GM18511 (cell line): ENCODE measurements around the gene STAG1.
"Not testable (repeated sequence)": the region's sequence is repeated elsewhere in the genome, so short reads cannot be mapped to it uniquely, and the experiment has no call there.

Experiments
- ATAC-seq: cut with Tn5 transposase; IDR thresholded peaks from one replicate; pipeline ENCODE4 v1.9.1; 2021; ENCODE audit warnings: mild to moderate bottlenecking, moderate library complexity; ENCODE audit not compliant: unreplicated experiment

The STAG1 gene

DNA sequence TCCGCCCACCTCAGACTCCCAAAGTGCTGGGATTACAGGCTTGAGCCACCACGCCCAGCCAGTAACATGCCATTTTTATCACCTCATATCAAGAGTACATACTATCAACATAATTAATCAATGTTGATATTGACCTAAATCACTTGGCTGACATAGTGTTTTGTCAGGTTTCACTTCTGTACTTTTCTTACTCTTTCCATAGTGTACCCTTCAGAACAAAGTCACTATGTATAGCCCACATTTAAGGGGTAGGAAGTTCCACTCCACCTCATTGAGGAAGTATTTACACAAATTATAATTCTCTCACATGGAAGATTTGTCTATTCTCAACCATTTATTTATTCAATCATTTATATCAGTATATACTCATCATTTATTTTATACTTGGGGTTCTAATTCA lies 145.2 kb downstream of the STAG1 start:
- no peak for ATAC-seq

DNA sequence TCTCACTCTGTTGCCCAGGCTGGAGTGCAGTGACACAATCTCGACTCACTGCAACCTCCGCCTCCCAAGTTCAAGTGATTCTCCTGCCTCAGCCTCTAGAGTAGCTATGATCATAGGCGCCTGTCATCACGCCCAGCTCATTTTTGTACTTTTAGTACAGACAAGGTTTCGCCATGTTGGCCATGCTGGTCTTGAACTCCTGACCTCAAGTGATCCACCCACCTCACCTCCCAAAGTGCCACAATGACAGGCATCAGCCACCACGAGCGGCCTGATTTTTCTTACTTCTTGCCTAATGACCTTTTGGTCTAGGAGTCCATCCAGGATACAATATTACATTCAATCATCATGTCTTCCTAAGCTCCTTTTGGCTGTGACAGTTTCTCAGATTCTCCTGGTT lies 146.0 kb downstream of the STAG1 start:
- not testable (repeated sequence) for ATAC-seq

DNA sequence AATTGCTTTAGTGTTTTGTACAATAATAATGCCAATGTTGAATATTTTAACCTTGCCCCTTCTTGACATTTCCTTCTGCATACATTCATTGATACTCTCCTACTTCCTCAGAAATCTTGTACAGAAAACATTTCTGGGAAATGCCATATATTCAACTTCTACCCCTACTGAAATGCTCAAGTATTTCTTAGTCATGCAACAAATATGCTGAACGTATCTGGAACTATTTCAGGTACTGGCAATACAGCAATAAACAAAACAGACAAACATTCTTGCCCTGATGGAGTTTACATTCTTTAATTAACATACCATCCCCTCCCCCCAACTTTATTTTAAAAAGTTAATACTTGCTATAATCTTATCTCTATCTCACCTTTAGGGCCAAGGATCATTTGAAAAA lies 147.2 kb downstream of the STAG1 start:
- no peak for ATAC-seq

DNA sequence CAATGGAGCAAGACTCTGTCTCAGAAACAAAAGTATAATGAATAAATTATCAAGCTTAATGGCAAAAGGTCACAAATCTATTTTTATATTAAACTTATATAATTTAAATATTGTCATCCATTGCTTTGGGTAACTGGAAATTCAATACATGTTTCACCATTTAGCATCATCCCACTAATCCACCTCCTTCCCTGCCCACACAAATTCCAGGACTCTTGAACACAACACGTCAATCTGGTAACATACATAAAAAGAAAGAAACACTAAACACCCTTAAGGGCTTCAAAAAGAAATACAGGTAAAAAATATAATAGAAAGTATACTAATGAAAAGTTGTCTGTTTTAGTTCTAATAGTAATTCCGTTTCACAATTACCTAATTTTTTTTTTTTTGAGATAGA lies 149.4 kb downstream of the STAG1 start:
- no peak for ATAC-seq

DNA sequence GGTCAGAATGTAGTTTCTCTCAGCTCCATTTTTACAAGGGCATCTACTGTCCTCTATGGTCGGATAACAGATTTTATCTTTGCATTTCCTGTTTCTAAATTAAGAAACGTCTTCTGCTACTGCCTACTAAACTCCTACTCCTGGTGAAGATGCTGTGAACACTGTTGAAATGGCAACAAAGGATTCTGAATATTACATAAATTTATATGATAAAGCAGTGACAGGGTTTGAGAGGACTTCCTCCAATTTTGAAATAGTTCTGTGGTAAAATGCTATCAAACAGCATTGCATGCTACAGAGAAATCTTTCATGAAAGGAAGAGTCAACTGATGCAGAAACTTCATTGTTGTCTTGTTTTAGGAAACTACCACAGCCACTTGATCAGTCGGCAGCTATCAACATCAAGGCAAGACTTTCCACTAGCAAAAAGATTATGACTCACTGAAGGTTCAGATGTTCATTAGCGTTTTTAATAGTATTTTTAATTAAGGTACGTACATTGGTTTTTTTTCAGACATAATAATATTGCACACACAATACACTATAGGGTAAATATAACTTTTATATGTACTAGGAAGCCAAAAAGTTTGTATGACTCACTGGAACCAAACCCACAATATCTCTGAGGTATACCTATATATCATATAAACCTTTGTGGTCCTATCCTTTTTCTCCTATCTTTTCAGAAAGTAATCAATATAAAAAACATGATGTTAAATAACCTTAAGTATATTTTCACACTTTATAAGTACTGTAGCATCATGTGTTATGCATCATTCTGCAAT lies 156.1 kb downstream of the STAG1 start:
- ATAC-seq = no peak

DNA sequence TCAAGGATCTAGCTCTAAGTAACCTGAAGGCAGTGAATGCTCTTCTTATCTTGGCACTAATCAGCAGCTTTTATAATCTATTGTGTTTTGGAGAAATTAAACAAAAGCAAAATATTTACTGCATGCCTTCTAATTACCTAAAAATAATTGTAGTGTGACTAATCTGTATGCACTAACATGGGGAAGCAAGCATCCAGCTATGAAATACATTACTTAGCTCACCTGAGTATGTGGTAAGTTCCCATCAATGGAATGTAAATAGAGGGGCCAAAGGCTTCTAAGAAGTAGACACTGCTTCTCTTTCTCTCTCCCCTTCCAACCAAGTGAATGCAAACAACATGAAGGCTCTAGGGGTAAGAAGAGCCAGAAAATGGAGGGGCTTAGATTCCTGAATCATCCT lies 165.6 kb downstream of the STAG1 start:
- ATAC-seq = no peak

DNA sequence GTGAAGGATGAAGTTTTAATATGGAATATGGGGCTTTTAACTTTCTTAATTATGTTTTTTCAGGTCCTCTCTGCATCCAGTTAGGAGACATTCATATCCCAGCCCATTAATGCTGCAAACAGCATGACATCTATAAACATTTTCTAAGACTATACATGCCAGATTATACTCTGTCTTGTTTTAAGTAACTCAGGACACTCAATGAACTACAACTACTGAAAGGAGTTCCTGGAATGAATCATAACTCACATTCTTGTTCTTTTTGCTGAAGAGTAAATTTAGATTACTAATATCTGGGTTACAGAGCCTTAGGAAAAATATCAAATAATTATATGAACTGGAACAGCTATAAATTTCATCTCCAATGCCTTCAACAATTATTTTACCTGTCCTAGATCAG lies 167.4 kb downstream of the STAG1 start:
- no peak for ATAC-seq

DNA sequence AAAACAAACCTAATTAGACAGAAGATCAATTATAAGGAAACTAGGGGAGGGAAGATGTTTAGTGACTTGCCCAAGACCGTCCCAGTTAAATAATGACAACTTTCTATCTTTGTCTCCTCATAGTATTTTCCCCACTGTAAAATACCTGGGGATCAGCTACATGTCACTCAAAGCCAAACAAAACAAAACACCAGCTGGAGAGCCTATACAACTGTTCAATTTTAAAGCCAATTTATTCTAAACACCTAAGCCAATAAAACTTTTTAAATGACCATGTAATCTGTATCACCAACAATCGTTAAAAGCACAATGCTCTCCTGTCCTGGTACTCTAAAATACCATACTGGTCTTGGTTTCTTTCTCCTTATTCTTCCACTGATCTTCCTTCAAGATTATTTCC lies 168.4 kb downstream of the STAG1 start:
- ATAC-seq = no peak

DNA sequence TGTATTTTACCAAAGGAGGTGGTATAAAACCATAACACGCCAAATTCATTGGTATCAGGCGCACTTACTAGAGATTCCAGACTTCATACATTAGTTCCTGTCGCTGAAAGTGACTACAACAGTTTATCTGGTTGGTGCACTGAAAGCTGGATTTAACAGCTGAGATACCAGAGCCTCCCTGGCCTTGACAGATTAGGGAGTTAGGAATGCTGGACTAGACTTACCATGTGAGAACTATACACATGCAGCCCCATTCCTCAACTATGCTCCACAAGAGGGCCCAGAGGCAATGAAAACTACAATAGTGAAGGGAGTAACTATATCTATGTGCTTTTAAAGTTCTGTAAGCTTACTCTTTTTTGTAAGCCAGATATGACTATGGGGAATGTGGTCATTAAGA lies 174.4 kb downstream of the STAG1 start:
- no peak for ATAC-seq

DNA sequence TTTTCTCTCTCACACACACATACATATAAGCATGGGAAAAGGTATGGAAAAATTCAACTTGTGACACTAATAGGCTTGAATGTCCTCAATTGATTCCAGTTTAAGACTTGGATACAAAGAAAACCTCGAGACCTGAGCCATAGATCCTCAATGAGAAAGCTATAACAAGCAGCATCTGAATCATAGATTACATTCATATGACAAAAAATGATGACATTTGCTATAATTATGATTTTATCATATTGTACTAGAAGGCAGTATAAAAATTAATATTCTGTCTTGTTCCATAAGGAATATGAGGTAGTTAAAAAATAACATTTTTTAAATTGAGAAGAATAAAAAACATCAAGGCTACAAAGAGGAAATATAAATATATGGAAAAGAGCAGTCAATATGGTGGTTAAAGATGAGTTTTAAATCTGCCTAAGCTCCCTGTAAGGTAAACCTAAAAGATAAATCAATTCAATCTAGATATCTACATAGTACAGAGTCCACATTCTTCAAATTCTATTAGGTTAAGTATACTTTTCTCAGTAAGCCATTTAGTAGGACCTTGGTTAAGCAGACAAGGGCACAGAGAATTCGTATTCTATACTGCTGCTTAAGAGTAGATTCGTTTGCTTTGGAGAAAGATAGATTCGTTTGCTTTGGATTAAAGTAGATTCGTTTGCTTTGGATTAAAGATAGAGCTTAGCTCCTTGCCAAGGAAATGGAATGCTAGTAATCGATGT lies 175.7 kb downstream of the STAG1 start:
- no peak for ATAC-seq

DNA sequence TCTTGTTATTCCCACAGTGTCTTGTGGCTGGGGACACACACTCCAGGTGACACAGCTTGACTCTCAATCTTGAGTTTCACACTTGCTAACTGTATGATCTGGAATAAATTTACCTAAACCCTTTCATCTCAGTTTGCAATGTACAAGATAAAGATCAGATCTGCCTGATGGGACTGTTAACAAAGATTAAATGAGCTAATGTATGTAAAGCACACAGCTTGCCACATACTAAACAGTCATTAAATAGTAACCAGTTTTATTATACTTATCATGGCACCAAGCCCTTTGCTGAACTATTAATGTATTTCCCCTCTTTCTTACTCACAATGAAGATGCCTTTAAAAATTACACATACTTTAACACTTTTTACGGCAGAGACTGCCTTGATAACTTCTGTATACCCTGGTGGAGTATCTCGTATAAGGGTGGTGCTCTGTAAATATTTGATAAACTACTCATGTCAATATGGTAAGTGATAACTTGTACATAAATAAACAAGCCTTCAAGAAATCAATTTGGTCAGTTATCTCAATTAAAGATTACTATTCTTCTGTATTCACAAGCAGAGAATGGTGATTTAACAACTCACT lies 184.5 kb downstream of the STAG1 start:
- no peak for ATAC-seq

DNA sequence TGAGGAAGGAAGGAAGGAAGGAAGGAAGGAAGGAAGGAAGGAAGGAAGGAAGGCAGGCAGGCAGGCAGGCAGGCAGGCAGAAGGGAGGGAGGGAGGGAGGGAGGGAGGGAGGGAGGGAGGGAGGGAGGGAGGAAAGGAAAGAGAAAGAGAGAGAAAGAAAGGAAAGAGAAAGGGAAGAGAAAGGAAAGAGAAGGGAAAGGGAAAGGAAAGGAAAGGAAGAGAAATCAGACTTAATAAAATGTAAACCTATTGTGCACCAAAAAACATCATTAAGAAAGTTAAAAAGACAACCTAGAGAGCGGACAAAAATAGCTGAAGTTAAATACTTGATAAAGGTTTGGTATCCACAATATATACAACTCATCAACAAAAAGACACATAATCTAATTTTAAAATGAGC lies 187.2 kb downstream of the STAG1 start:
- ATAC-seq = not testable (repeated sequence)

DNA sequence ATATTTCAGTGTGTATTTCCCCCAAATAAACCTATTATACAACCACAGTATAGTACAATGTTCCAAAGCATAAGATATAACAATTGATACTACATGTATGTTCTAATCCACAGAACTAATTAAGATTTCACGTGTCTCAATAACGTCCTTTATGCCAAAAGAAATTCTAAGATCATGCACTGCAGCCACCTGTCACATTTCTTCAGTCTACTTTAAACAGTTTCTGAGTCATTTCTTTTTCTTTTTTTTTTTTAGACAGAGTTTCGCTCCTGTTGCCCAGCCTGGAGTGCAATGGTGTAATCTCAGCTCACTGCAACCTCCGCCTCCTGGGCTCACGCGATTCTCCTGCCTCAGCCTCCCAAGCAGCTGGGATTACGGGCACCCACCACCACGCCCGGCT lies 190.2 kb downstream of the STAG1 start:
- ATAC-seq = no peak

DNA sequence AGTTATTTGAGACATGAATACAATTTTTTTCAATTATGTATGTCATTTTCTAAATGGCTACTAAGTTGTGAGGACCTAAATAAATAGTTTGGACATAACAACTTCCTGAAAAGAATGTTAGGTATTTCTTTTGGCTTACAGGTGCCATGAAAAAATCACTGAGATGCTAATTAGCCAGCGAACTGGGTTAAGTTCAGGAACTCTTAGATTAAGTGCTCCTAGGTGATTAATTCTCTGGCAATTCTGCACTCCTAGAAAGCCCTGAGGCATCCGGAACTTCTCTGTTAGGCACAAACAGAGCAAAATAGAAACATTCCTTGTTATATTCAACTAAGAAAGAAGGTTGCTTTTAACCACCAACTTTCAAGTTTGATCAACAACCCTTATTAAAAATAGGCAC lies 192.3 kb downstream of the STAG1 start:
- ATAC-seq = no peak

DNA sequence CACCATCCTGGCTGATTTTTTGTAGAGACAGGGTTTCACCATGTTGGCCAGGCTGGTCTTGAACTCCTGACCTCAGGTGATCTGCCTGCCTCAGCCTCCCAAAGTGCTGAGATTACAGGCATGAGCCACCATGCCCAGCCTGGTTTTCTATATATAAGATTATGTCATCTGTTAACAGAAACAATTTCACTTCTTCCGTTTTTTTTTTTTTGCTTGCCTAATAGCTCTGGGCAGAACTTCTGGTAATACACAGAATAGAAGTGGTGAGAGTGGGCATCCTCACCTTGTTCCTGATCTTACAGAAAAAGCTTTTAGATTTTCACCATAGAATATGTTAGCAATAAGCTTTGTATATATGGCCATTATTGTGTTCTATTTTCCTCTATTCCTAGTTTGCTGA lies 202.7 kb downstream of the STAG1 start:
- not testable (repeated sequence) for ATAC-seq

DNA sequence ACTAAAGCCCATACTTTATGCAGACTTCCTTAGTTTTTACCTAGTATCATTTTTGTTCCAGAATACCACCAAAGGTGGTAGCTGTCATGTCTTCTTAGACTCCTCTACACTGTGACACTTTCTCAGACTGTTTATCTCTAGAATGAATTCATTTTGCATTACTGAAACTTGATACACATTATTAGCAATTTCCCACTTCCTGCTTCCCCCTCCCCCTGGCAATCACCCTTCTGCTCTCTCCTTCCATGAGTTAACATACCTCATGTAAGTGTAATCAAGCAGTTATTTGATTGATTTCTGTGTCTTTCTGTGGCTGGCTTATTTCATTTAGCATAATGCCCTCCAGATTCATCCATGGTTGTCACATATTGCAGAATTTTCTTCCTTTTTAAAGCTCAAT lies 204.9 kb downstream of the STAG1 start:
- ATAC-seq = peak; percentile 58

DNA sequence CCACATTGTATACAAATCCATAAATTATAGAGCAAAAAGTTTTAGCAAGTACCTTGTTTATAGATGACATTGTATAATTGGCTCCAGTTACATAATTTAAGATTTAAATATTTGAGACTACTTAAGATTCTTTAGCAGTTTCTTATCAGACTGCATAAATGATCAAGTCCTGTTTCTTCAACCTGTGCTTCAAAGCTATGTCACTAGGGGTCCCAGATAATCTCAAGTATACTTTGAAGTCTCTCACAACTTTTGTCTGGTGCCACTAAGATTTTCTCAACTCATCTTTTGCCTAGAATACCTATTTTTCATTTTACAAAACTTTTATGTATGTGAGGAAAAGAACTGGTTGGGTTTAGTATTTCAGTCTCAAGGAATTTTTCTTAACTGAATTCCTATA lies 205.5 kb downstream of the STAG1 start:
- no peak for ATAC-seq

DNA sequence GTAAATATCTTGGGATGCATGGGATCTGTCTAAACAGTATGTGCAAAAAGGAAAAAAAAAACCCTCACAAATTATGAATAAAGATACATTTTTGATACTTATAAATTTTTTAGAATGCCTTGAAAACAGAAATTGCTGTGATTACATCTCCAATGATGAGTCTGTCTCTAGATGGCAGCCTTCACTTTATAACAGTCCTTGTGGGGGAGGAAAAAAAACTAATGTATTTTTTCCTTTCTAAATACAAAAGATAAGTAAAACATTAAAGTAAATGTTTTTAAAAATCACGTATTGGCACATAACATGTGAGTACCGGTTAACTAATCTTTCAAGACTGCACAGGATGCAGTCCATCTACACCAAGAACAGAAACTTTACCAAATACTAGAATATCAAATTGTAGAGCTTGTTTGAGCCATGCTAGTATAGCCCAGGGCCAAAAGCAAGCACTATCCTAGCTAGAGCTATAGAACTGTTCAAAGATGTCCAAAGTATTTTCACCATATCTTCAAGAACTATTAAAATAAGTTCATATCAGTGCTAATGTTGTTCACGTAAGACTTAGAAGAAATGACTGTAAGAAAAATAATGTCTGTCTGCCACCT lies 206.4 kb downstream of the STAG1 start:
- no peak for ATAC-seq

DNA sequence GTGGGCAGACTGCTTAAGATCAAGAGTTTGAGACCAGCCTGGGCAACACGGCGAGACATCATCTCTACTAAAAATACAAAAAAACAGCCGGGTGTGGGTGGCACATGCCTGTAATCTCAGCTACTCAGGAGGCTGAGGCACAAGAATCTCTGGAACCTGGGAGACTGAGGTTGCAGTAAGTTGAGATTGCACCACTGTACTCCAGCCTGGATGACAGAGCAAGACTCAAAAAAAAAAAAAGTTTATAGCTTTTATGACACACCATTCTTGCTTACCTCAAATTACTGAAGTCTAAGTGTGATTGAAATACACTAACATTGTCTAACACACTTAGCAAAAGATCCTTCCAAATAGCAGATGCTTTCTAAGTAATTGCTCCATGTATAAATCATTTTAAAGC lies 207.6 kb downstream of the STAG1 start:
- no peak for ATAC-seq

DNA sequence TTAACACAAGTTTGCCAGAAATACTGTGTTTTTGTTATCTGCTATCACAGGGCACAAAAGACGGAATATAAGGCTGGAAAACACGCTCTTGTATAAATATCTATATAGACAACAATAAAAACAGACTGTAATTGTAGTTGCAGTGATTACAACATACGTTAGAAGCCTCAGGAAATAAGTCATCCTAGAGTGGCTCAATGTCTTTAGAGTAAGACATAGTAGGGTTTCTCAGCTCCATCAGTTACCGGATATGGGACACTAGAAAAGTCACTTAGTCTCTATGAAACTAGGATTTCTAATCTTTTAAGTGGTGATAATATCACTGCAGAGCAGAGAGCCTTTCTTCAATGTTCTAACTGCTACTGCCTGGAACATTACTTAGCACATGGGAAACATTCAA lies 208.8 kb downstream of the STAG1 start:
- no peak for ATAC-seq

DNA sequence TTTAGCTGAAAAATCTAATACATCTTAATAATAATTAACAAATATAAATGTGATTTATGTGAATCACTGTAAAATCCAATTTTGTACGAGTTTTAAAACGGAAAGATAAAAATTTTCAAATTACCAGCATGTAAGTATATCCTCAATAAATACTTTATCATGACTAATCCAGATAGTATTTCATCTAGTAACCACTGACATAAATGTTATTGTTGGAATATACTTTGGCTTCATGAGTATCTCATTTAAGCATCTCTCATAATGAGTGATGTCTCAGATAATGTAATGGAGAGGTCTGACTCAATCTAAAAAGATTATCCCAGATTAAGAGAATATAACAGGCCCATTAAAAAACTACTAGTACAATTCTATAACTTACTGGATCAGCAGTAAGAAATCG lies 216.3 kb downstream of the STAG1 start:
- ATAC-seq = no peak

DNA sequence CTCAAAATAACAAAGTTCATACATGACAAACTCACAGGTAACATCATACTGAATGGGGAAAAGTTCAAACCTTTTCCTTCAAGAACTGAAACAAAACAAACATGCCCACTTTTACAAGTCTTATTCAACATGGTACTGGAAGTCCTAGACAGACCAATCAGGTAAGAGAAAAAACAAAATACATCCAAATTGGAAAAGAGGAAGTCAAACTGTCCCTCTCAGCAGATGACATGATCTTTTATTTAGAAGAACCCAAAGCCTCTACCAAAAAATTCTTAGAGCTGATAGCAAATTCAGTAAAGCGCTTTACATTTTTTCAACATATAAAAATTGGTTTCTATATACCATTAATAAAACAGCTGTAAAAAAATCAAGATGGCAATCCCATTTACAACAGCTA lies 219.4 kb downstream of the STAG1 start:
- no peak for ATAC-seq
